CD8-positive, alpha-beta memory T cell (primary cell): ENCODE data around the gene TTC14. TPM values are rescaled to one million over a fixed set of nuclear protein-coding genes. Genes with fewer than 3 reads are reported as not detected.

Source experiments
- CTCF ChIA-PET: fragments of 350-600 bp; sonication (Branson Sonifier 250); formaldehyde crosslinking; loops from one replicate; lab custom pipeline; 2021; ENCODE audit warnings: antibody characterized with exemption; lab: Charles Lee
- POLR2A ChIA-PET: fragments of 350-600 bp; sonication (Branson Sonifier 250); formaldehyde crosslinking; loops from one replicate; lab custom pipeline; 2021; ENCODE audit warnings: antibody characterized with exemption; lab: Charles Lee
- DNase-seq, 5 donors: peaks; one replicate each; pipeline versions ENCODE4 v3.0.0 to v3.0.0-alpha.2; 2020 to 2022; ENCODE audit warnings: mixed read lengths in 1 of 5
- H3K27ac ChIP-seq: one replicate; pipeline ENCODE4 v1.7.0; 2013; ENCODE audit warnings: low read depth, mild to moderate bottlenecking, low read length, moderate library complexity
- H3K27me3 ChIP-seq: 2 replicates; pipeline ENCODE4 v1.7.0; 2013; ENCODE audit warnings: low read length, mild to moderate bottlenecking; ENCODE audit not compliant: insufficient read depth, poor library complexity, severe bottlenecking
- H3K36me3 ChIP-seq: 2 replicates; pipeline ENCODE4 v1.7.0; 2013; ENCODE audit warnings: mild to moderate bottlenecking, low read length, moderate library complexity; ENCODE audit not compliant: insufficient read depth
- H3K4me1 ChIP-seq: 2 replicates; pipeline ENCODE4 v1.7.0; 2013; ENCODE audit warnings: mild to moderate bottlenecking, low read length, moderate library complexity; ENCODE audit not compliant: insufficient read depth
- H3K4me3 ChIP-seq: 2 replicates; pipeline ENCODE4 v1.7.0; 2013; ENCODE audit warnings: mild to moderate bottlenecking, low read length
- H3K9me3 ChIP-seq: 2 replicates; pipeline ENCODE4 v1.7.0; 2013; ENCODE audit warnings: mild to moderate bottlenecking, low read length
- H3K27ac Mint-ChIP-seq, 8 donors: one replicate each; pipeline ENCODE4 v1.8.0; 2020 to 2021; ENCODE audit warnings: mixed read lengths in 8 of 8, mild to moderate bottlenecking in 6 of 8, inconsistent platforms in 3 of 8, moderate library complexity in 3 of 8
- H3K27me3 Mint-ChIP-seq, 2 donors: one replicate each; pipeline ENCODE4 v1.8.0; 2020 to 2021; ENCODE audit warnings: mixed read lengths in 2 of 2, mild to moderate bottlenecking in 1 of 2, moderate library complexity in 1 of 2
- H3K36me3 Mint-ChIP-seq, 3 donors: one replicate each; pipeline ENCODE4 v1.8.0; 2020 to 2021; ENCODE audit warnings: mixed read lengths in 3 of 3, inconsistent platforms in 1 of 3, mild to moderate bottlenecking in 1 of 3
- H3K4me1 Mint-ChIP-seq, 3 donors: one replicate each; pipeline ENCODE4 v1.8.0; 2020 to 2021; ENCODE audit warnings: mixed read lengths in 3 of 3, inconsistent platforms in 1 of 3, mild to moderate bottlenecking in 1 of 3
- H3K4me3 Mint-ChIP-seq, 7 donors: one replicate each; pipeline ENCODE4 v1.8.0; 2020 to 2021; ENCODE audit warnings: mixed read lengths in 7 of 7, mild to moderate bottlenecking in 6 of 7, moderate library complexity in 4 of 7, inconsistent platforms in 2 of 7
- H3K9me3 Mint-ChIP-seq, 5 donors: one replicate each; pipeline ENCODE4 v1.8.0; 2020 to 2022; ENCODE audit warnings: mixed read lengths in 5 of 5, mild to moderate bottlenecking in 3 of 5, moderate library complexity in 2 of 5, inconsistent platforms in 1 of 5
- polyA plus RNA-seq: library from polyadenylated mRNA; unstranded; fragments of 300-500 nt; fragmentation: Illumina TruSeq; gene quantifications from one replicate; pipeline ENCODE4 v1.2.3, GENCODE V29; 2021
- total RNA-seq, 2 experiments: library from RNA; stranded (reverse); gene quantifications; one replicate each; pipeline ENCODE4 v1.2.3, GENCODE V29; 2021

TTC14 gene
- total and polyA plus RNA-seq, 3 experiments from 2014 or later: 17.9 to 43.0 (median 37.2) TPM

DNA sequence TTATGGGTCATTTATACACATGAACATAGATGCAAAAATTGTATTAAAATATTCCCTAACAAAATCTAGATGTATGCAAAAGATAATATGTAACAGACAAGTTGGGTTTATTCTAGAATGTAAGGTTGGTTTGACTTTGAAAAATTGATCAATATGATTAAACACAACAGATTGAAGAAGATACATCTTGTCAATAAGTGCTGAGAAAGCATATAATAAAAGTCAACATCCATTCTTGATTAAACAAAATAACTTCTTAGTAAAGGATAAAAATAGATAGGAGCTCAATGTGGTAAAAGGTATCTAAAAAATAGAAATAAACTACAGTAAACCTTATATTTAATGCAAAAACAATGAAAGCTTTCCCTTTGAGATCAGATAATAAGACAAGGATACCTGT, 39.0 kb downstream of the TTC14 start:
- H3K4me1 ChIP-seq: no peaks in the 10 kb centered on the region
- ChIA-PET POLR2A (no interaction called here), CTCF (no interaction called here)
- H3K36me3 Mint-ChIP-seq: no peaks in the 10 kb centered on the region
- DNase-seq: no peak
- H3K4me3 ChIP-seq: no peak overlapping the region
- no peaks in the 10 kb centered on the region for H3K9me3 ChIP-seq
- no peak overlapping the region for H3K27ac Mint-ChIP-seq
- H3K9me3 Mint-ChIP-seq: no peaks in the 10 kb centered on the region
- no peak overlapping the region for H3K4me3 Mint-ChIP-seq
- no peaks in the 10 kb centered on the region for H3K4me1 Mint-ChIP-seq
- peaks cover 20 to 43% of the 10 kb centered on the region in 2 donors for H3K27me3 Mint-ChIP-seq
- no peaks in the 10 kb centered on the region for H3K36me3 ChIP-seq
- H3K27me3 ChIP-seq: no peaks in the 10 kb centered on the region
- no peak overlapping the region for H3K27ac ChIP-seq

DNA sequence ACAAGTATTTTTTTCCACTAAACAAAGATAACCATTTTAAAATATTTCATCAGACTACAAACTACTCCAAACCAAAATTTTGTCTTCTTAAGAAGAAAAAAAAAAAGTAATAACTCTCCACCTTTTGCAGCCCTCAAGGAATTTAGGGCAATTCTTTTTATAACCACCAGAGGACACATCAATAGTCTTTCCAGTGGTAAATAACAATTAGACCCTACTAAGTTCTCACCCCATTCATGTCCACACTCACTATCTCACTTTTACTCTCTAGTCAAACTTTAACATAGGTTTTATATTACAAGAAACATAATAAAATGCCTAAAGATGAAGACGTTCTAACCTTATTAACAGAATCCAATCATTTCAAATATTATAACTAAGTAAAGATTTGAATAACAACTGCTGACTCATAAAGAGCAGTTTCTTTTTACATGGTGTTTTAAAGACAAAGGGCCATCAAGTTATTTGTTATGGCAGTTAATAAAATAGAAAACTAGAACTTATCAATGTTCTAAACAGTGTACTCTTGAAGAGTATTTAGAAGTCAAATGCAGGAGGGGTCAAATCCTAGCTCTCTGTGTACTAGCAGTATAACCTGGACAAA, 44.3 kb downstream of the TTC14 start:
- H3K4me1 Mint-ChIP-seq: no peaks in the 10 kb centered on the region
- Histone ChIP-seq H3K27me3 (no peaks in the 10 kb centered on the region), H3K27ac (no peak overlapping the region), H3K4me1 (no peaks in the 10 kb centered on the region), H3K36me3 (no peaks in the 10 kb centered on the region), H3K4me3 (no peak overlapping the region), H3K9me3 (no peaks in the 10 kb centered on the region)
- no peaks in the 10 kb centered on the region for H3K9me3 Mint-ChIP-seq
- H3K36me3 Mint-ChIP-seq: no peaks in the 10 kb centered on the region
- H3K4me3 Mint-ChIP-seq: no peak overlapping the region
- DNase-seq: no peak
- peaks cover 12 to 52% of the 10 kb centered on the region in 2 donors for H3K27me3 Mint-ChIP-seq
- no peak overlapping the region for H3K27ac Mint-ChIP-seq
- POLR2A ChIA-PET: no interaction called here
- CTCF ChIA-PET: no interaction called here

DNA sequence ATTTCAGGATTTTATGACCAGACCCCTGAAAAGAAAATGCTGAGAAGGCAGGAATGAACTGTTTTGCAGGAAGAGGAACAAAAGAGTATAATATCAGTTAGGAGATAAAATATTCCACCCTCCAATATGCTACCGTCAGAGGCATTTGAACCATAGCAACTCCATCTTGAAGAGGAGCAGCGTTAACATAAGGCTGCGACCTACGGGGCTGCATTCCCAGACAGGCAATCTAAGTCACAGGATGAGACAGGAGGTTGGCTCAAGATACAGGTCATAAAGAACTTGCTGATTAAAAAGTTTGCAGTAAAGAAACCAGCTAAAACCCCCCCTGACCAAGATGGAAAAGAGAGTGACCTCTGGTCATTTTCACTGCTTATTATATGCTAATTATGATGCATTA, 54.4 kb downstream of the TTC14 start:
- H3K4me1 Mint-ChIP-seq: peaks cover 0 to 3% (median 0%) of the 10 kb centered on the region in 3 donors
- ChIA-PET POLR2A (no interaction called here), CTCF (no interaction called here)
- DNase-seq: no peak
- no peak overlapping the region for H3K27ac Mint-ChIP-seq
- no peaks in the 10 kb centered on the region for H3K9me3 Mint-ChIP-seq
- Histone ChIP-seq H3K27me3 (peaks cover 3% of the 10 kb centered on the region), H3K36me3 (no peaks in the 10 kb centered on the region), H3K9me3 (no peaks in the 10 kb centered on the region), H3K4me1 (no peaks in the 10 kb centered on the region), H3K4me3 (no peak overlapping the region), H3K27ac (no peak overlapping the region)
- no peaks in the 10 kb centered on the region for H3K36me3 Mint-ChIP-seq
- H3K27me3 Mint-ChIP-seq: peaks cover 5 to 35% of the 10 kb centered on the region in 2 donors
- no peak overlapping the region for H3K4me3 Mint-ChIP-seq

DNA sequence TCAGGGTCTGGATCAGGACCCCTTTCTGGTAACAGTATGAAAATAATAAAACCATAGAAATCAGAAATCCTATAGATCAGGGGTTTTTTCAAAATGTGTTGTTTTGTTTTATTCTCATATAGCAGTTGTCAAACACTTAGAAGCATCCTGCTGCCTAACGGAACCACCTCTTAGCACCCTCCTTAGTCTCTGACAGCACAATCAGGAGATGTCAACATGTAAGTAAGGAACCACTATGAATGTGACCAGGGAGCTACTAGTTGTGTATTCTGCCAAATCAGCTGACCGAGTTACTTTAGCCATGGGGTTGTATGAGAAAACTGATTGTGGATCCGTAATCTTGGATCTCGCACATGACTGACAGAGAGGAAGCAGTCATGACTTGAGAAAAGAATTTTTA, 55.1 kb downstream of the TTC14 start:
- POLR2A ChIA-PET: no interaction called here
- no peaks in the 10 kb centered on the region for H3K4me1 ChIP-seq
- H3K27me3 Mint-ChIP-seq: peaks cover 5 to 35% of the 10 kb centered on the region in 2 donors
- no peak for DNase-seq
- H3K27ac ChIP-seq: no peak overlapping the region
- no peak overlapping the region for H3K27ac Mint-ChIP-seq
- H3K4me3 ChIP-seq: no peak overlapping the region
- no peaks in the 10 kb centered on the region for H3K9me3 Mint-ChIP-seq
- H3K36me3 ChIP-seq: no peaks in the 10 kb centered on the region
- H3K36me3 Mint-ChIP-seq: no peaks in the 10 kb centered on the region
- CTCF ChIA-PET: no interaction called here
- peaks cover 3% of the 10 kb centered on the region for H3K27me3 ChIP-seq
- H3K4me3 Mint-ChIP-seq: no peak overlapping the region
- no peaks in the 10 kb centered on the region for H3K9me3 ChIP-seq
- peaks cover 0 to 3% (median 0%) of the 10 kb centered on the region in 3 donors for H3K4me1 Mint-ChIP-seq

Other genes with a start within 250 kb of the TTC14 start
- not detected for gene CCDC39, start 77.3 kb downstream of the TTC14 start, total RNA-seq
- not detected for gene CCDC39, start 77.3 kb downstream of the TTC14 start, polyA plus RNA-seq